ENCODE data around the gene ROBO1. TPM values are rescaled to one million over a fixed set of nuclear protein-coding genes. Genes with fewer than 3 reads are reported as not detected.
A peak's percentile ranks its signal among the peaks of the same experiment; 100 is the strongest.

The ROBO1 gene
- total and polyA plus RNA-seq, 2 experiments from 2014 or later: 18.8 to 31.9 TPM

- Histone ChIP-seq H3K9me3 (ENCODE audit: low read depth) (no peaks in the 10 kb centered on the region), H4K20me1 (ENCODE audit: insufficient read depth) (no peaks in the 10 kb centered on the region), H3K9me2 (ENCODE audit: insufficient read depth) (no peaks in the 10 kb centered on the region), H2AFZ (no peak overlapping the region), H3K27me3 (replicated peaks; ENCODE audit: insufficient read depth) (no peaks in the 10 kb centered on the region), H3F3A (ENCODE audit: insufficient read depth) (peaks cover 12% of the 10 kb centered on the region), H3K27ac (no peak overlapping the region), H3K4me3 (no peak overlapping the region), H3K9ac (no peak overlapping the region), H3K36me3 (ENCODE audit: low read depth) (no peaks in the 10 kb centered on the region), H3K4me2 (ENCODE audit: unreplicated experiment) (no peak overlapping the region), H3K4me1 (ENCODE audit: insufficient read depth) (peaks cover 25% of the 10 kb centered on the region), H3K79me2 (ENCODE audit: insufficient read depth) (peaks cover 8% of the 10 kb centered on the region; the same call in 1 of the 2 replicates)
- WGBS, 2 experiments (ENCODE audit: low coverage in 1 of 2, low lambda C conversion rate in 2 of 2, missing lambda C conversion rate in 2 of 2): 98% methylated on average over 3 of the region's 3 CpGs
- TF ChIP-seq EZH2phosphoT487 (IDR thresholded peaks at IDR 0.05; ENCODE audit: insufficient read depth, low read depth): no peak
- TF ChIP-seq EZH2 (IDR thresholded peaks at IDR 0.05; ENCODE audit: insufficient read depth, poor library complexity, severe bottlenecking): no peak
- in situ Hi-C loops (cut with MboI): no loop called here
- no peak for DNase-seq
Observed at GRCh38 chr3:78870484-78870883, 897.3 kb downstream of the ROBO1 start.

- H3K36me3 ChIP-seq (ENCODE audit: low read depth): no peaks in the 10 kb centered on the region
- in situ Hi-C loops (cut with MboI): no loop called here
- H3K79me2 ChIP-seq (ENCODE audit: insufficient read depth): peaks cover 6% of the 10 kb centered on the region; the same call in 1 of the 2 replicates
- WGBS, 2 experiments (ENCODE audit: low coverage in 1 of 2, low lambda C conversion rate in 2 of 2, missing lambda C conversion rate in 2 of 2): 83 to 89% methylated on average over 1 of the region's 1 CpG
- H3K9me3 ChIP-seq (ENCODE audit: low read depth): no peaks in the 10 kb centered on the region
- peaks cover 11% of the 10 kb centered on the region for H3F3A ChIP-seq (ENCODE audit: insufficient read depth)
- H3K27ac ChIP-seq: no peak overlapping the region
- no peak for DNase-seq
- no peak overlapping the region for H3K4me3 ChIP-seq
- peaks cover 21% of the 10 kb centered on the region for H3K4me1 ChIP-seq (ENCODE audit: insufficient read depth)
- H3K9ac ChIP-seq: no peak overlapping the region
- H3K27me3 ChIP-seq (replicated peaks; ENCODE audit: insufficient read depth): no peaks in the 10 kb centered on the region
- H3K9me2 ChIP-seq (ENCODE audit: insufficient read depth): no peaks in the 10 kb centered on the region
- H2AFZ ChIP-seq: no peak overlapping the region
- H3K4me2 ChIP-seq (ENCODE audit: unreplicated experiment): no peak overlapping the region
- no peaks in the 10 kb centered on the region for H4K20me1 ChIP-seq (ENCODE audit: insufficient read depth)
- TF ChIP-seq EZH2 (IDR thresholded peaks at IDR 0.05; ENCODE audit: insufficient read depth, poor library complexity, severe bottlenecking): no peak
- TF ChIP-seq EZH2phosphoT487 (IDR thresholded peaks at IDR 0.05; ENCODE audit: insufficient read depth, low read depth): no peak
Observed at GRCh38 chr3:78868570-78868969, 899.2 kb downstream of the ROBO1 start.

GRCh38 chr3:78867409-78868372 lies 900.1 kb downstream of the ROBO1 start:
- Histone ChIP-seq H3K9me3 (ENCODE audit: low read depth) (no peaks in the 10 kb centered on the region), H3K4me1 (ENCODE audit: insufficient read depth) (peaks cover 21% of the 10 kb centered on the region), H3K4me3 (peak overlapping the region; percentile 3; the same call in 1 of the 2 replicates), H3K79me2 (ENCODE audit: insufficient read depth) (no peaks in the 10 kb centered on the region), H3K9ac (no peak overlapping the region), H3F3A (ENCODE audit: insufficient read depth) (peaks cover 11% of the 10 kb centered on the region), H3K27me3 (replicated peaks; ENCODE audit: insufficient read depth) (no peaks in the 10 kb centered on the region), H4K20me1 (ENCODE audit: insufficient read depth) (no peaks in the 10 kb centered on the region), H3K4me2 (ENCODE audit: unreplicated experiment) (peak overlapping the region; percentile 40), H3K27ac (peak overlapping the region; percentile 33; the same call in 1 of the 2 replicates), H3K36me3 (ENCODE audit: low read depth) (no peaks in the 10 kb centered on the region), H3K9me2 (ENCODE audit: insufficient read depth) (no peaks in the 10 kb centered on the region), H2AFZ (no peak overlapping the region)
- in situ Hi-C loops (cut with MboI): no loop called here
- no peak for TF ChIP-seq EZH2 (IDR thresholded peaks at IDR 0.05; ENCODE audit: insufficient read depth, poor library complexity, severe bottlenecking)
- TF ChIP-seq EZH2phosphoT487 (IDR thresholded peaks at IDR 0.05; ENCODE audit: insufficient read depth, low read depth): no peak
- DNase-seq: peak; percentile 46
- 48 to 49% methylated on average over 7 of the region's 7 CpGs for whole genome bisulfite sequencing, 2 experiments (ENCODE audit: low coverage in 1 of 2, low lambda C conversion rate in 2 of 2, missing lambda C conversion rate in 2 of 2)

GRCh38 chr3:78863306-78864203 lies 904.2 kb downstream of the ROBO1 start:
- Histone ChIP-seq H3K27me3 (replicated peaks; ENCODE audit: insufficient read depth) (no peaks in the 10 kb centered on the region), H3F3A (ENCODE audit: insufficient read depth) (peaks cover 11% of the 10 kb centered on the region), H3K9me2 (ENCODE audit: insufficient read depth) (no peaks in the 10 kb centered on the region), H3K4me3 (no peak overlapping the region), H3K4me1 (ENCODE audit: insufficient read depth) (peaks cover 23% of the 10 kb centered on the region), H4K20me1 (ENCODE audit: insufficient read depth) (no peaks in the 10 kb centered on the region), H3K9ac (no peak overlapping the region), H2AFZ (no peak overlapping the region), H3K27ac (no peak overlapping the region), H3K4me2 (ENCODE audit: unreplicated experiment) (no peak overlapping the region), H3K9me3 (ENCODE audit: low read depth) (no peaks in the 10 kb centered on the region), H3K79me2 (ENCODE audit: insufficient read depth) (no peaks in the 10 kb centered on the region; the same call in 1 of the 2 replicates), H3K36me3 (ENCODE audit: low read depth) (no peaks in the 10 kb centered on the region)
- DNase-seq: no peak
- TF ChIP-seq EZH2phosphoT487 (IDR thresholded peaks at IDR 0.05; ENCODE audit: insufficient read depth, low read depth) (no peak), EZH2 (IDR thresholded peaks at IDR 0.05; ENCODE audit: insufficient read depth, poor library complexity, severe bottlenecking) (no peak)
- WGBS, 2 experiments (ENCODE audit: low coverage in 1 of 2, low lambda C conversion rate in 2 of 2, missing lambda C conversion rate in 2 of 2): 65 to 71% methylated on average over 5 of the region's 5 CpGs
- in situ Hi-C loops (cut with MboI): no loop called here
